Upper lobe of left lung (tissue), 4 donors: Measurements from ENCODE around the gene MRPL34.

Source experiments
- EP300 ChIP-seq, 4 donors: sonication (generic); formaldehyde crosslinking; IDR thresholded peaks; one replicate each; pipeline ENCODE4 v1.5.1; 2017; ENCODE audit warnings: antibody characterized with exemption in 4 of 4, control low read depth in 2 of 4
- POLR2A ChIP-seq, 4 donors: fragments of 450-650 bp; IDR thresholded peaks; one replicate each; pipeline ENCODE4 v1.5.1; 2016 to 2017; ENCODE audit warnings: antibody characterized with exemption in 4 of 4, mild to moderate bottlenecking in 2 of 4
- POLR2AphosphoS5 ChIP-seq, 2 donors: sonication (generic); formaldehyde crosslinking; IDR thresholded peaks; one replicate each; pipeline ENCODE4 v1.5.1; 2017; ENCODE audit warnings: antibody characterized with exemption in 2 of 2
- TF ChIP-seq, protein P1 (sequence below), 6 experiments: fragments of 450-650 bp in 4 of 6; fragments of 200-600 bp in 2 of 6; sonication (generic) in 2 of 6; IDR thresholded peaks; one replicate each; pipeline ENCODE4 v1.5.1; 2016 to 2019; ENCODE audit warnings: antibody characterized with exemption in 6 of 6

DNA sequence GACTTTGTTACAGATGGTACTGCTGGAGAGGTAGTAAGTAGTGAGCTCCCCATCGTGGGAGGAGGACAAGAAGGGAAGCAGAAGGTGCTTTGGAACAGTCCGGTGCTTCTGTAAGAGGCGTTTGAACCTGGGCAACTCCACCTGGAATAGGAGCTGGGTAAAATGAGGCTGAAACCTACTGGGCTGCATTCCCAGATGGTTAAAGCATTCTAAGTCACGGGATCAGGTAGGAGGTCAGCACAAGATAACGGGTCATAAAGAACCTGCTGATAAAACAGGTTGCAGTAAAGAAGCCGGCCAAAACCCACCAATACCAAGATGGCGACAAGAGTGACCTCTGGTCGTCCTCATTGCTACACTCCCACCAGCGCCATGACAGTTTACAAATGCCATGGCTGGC lies 18.9 kb upstream of the MRPL34 start:
- TF ChIP-seq POLR2AphosphoS5 (IDR thresholded peaks at IDR 0.05): no peak
- no peak for TF ChIP-seq POLR2A (IDR thresholded peaks at IDR 0.05)
- TF ChIP-seq, protein P1, sequence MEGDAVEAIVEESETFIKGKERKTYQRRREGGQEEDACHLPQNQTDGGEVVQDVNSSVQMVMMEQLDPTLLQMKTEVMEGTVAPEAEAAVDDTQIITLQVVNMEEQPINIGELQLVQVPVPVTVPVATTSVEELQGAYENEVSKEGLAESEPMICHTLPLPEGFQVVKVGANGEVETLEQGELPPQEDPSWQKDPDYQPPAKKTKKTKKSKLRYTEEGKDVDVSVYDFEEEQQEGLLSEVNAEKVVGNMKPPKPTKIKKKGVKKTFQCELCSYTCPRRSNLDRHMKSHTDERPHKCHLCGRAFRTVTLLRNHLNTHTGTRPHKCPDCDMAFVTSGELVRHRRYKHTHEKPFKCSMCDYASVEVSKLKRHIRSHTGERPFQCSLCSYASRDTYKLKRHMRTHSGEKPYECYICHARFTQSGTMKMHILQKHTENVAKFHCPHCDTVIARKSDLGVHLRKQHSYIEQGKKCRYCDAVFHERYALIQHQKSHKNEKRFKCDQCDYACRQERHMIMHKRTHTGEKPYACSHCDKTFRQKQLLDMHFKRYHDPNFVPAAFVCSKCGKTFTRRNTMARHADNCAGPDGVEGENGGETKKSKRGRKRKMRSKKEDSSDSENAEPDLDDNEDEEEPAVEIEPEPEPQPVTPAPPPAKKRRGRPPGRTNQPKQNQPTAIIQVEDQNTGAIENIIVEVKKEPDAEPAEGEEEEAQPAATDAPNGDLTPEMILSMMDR (IDR thresholded peaks at IDR 0.05): no peak
- TF ChIP-seq EP300 (IDR thresholded peaks at IDR 0.05): no peak
